ENCODE measurements around the gene PMFBP1. TPM values are rescaled to one million over a fixed set of nuclear protein-coding genes. Genes with fewer than 3 reads are reported as not detected.
A peak's percentile ranks its signal among the peaks of the same experiment; 100 is the strongest.

Gene PMFBP1
- total and polyA plus RNA-seq, 4 donors, result 0.62 to 1.3 (median 1.0) TPM

- Histone ChIP-seq H3K4me3 (no peak overlapping the region), H3K9me3 (ENCODE audit: control insufficient read depth in 4 of 4, insufficient read depth in 3 of 4, low read length in 3 of 4) (peaks cover 0 to 1% (median 0%) of the 10 kb centered on the region in 4 donors), H3K27ac (ENCODE audit: low read depth in 1 of 2, low read length in 1 of 2) (no peak overlapping the region), H3K4me1 (ENCODE audit: control insufficient read depth in 5 of 5, insufficient read depth in 5 of 5, low read length in 5 of 5) (peaks cover 0 to 14% (median 0%) of the 10 kb centered on the region in 5 donors), H3K27me3 (ENCODE audit: control insufficient read depth in 3 of 3, insufficient read depth in 3 of 3, low read length in 2 of 3) (no peaks in the 10 kb centered on the region), H3K36me3 (ENCODE audit: control insufficient read depth in 4 of 4, insufficient read depth in 4 of 4, low read length in 4 of 4) (no peaks in the 10 kb centered on the region), H3K9ac (ENCODE audit: insufficient read depth in 1 of 2, low read length in 2 of 2) (no peak overlapping the region)
- TF ChIP-seq CTCF (IDR thresholded peaks at IDR 0.05; ENCODE audit: control extremely low read depth, extremely low read depth), result no peak
- 72 to 81% methylated on average over 6 of the region's 6 CpGs for WGBS, 2 donors
- ATAC-seq (ENCODE audit: insufficient read depth, low FRiP score) (no peak), DNase-seq (no peak)
Measured at GRCh38 chr16:72162105-72162692, 9.8 kb downstream of the PMFBP1 start.

GRCh38 chr16:72159801-72160200, 12.2 kb downstream of the PMFBP1 start:
- no peak overlapping the region for H3K4me3 ChIP-seq
- H3K9me3 ChIP-seq (ENCODE audit: control insufficient read depth in 4 of 4, insufficient read depth in 3 of 4, low read length in 3 of 4), result peaks cover 0 to 1% (median 0%) of the 10 kb centered on the region in 4 donors
- H3K9ac ChIP-seq (ENCODE audit: insufficient read depth in 1 of 2, low read length in 2 of 2), result no peak overlapping the region
- H3K27ac ChIP-seq (ENCODE audit: low read depth in 1 of 2, low read length in 1 of 2), result no peak overlapping the region
- H3K4me1 ChIP-seq (ENCODE audit: control insufficient read depth in 5 of 5, insufficient read depth in 5 of 5, low read length in 5 of 5), result peaks cover 0 to 14% (median 0%) of the 10 kb centered on the region in 5 donors
- no peak for TF ChIP-seq CTCF (IDR thresholded peaks at IDR 0.05; ENCODE audit: control extremely low read depth, extremely low read depth)
- H3K27me3 ChIP-seq (ENCODE audit: control insufficient read depth in 3 of 3, insufficient read depth in 3 of 3, low read length in 2 of 3), result no peaks in the 10 kb centered on the region
- no peak for ATAC-seq (ENCODE audit: insufficient read depth, low FRiP score)
- peak in 1 of 3 donors; percentile 14 for DNase-seq
- 43 to 80% methylated on average over 2 of the region's 2 CpGs for WGBS, 2 donors
- no peaks in the 10 kb centered on the region for H3K36me3 ChIP-seq (ENCODE audit: control insufficient read depth in 4 of 4, insufficient read depth in 4 of 4, low read length in 4 of 4)

- TF ChIP-seq CTCF (IDR thresholded peaks at IDR 0.05; ENCODE audit: control extremely low read depth, extremely low read depth), result no peak
- Histone ChIP-seq H3K9me3 (ENCODE audit: control insufficient read depth in 4 of 4, insufficient read depth in 3 of 4, low read length in 3 of 4) (no peaks in the 10 kb centered on the region), H3K27me3 (ENCODE audit: control insufficient read depth in 3 of 3, insufficient read depth in 3 of 3, low read length in 2 of 3) (no peaks in the 10 kb centered on the region), H3K27ac (ENCODE audit: low read depth in 1 of 2, low read length in 1 of 2) (no peak overlapping the region), H3K36me3 (ENCODE audit: control insufficient read depth in 4 of 4, insufficient read depth in 4 of 4, low read length in 4 of 4) (no peaks in the 10 kb centered on the region), H3K4me1 (ENCODE audit: control insufficient read depth in 5 of 5, insufficient read depth in 5 of 5, low read length in 5 of 5) (peaks cover 0 to 14% (median 0%) of the 10 kb centered on the region in 5 donors), H3K4me3 (no peak overlapping the region), H3K9ac (ENCODE audit: insufficient read depth in 1 of 2, low read length in 2 of 2) (no peak overlapping the region)
- ATAC-seq (ENCODE audit: insufficient read depth, low FRiP score) (no peak), DNase-seq (peak in 2 of 3 donors; percentile 82 to 89)
- WGBS, 2 donors, result 48 to 72% methylated on average over 2 of the region's 2 CpGs
Measured at GRCh38 chr16:72159386-72159785, 12.6 kb downstream of the PMFBP1 start.
